ENCODE measurements around the gene HS3ST3B1.

GRCh38 chr17:14325618-14326167 lies 24.8 kb downstream of the HS3ST3B1 start:
- TF ChIP-seq CTCF (conservative IDR thresholded peaks at IDR 0.05; ENCODE audit: low read depth in 2 of 2) (no peak), EZH2phosphoT487 (IDR thresholded peaks at IDR 0.05; ENCODE audit: unreplicated experiment) (no peak), STAT1 (IDR thresholded peaks at IDR 0.05; ENCODE audit: unreplicated experiment) (no peak), ETS1 (IDR thresholded peaks at IDR 0.05) (no peak), EZH2 (IDR thresholded peaks at IDR 0.05; ENCODE audit: low read depth, unreplicated experiment) (no peak), NANOG (IDR thresholded peaks at IDR 0.05; ENCODE audit: borderline replicate concordance) (no peak), POLR2AphosphoS5 (IDR thresholded peaks at IDR 0.05; ENCODE audit: low read depth) (no peak), CREB1 (CRISPR knock-in tag; IDR thresholded peaks at IDR 0.05; ENCODE audit: low read depth) (no peak), ZNF114 (CRISPR knock-in tag; IDR thresholded peaks at IDR 0.05) (no peak)
